SH-SY5Y (cell line): ENCODE measurements around the gene ENOX1.

Source experiments
- GATA2 ChIP-seq: IDR thresholded peaks from 2 replicates; pipeline ENCODE4 v1.6.1; 2011; ENCODE audit warnings: mild to moderate bottlenecking, low read depth, low read length
- GATA3 ChIP-seq: IDR thresholded peaks from 2 replicates; pipeline ENCODE4 v1.6.1; 2011; ENCODE audit warnings: low read depth, mild to moderate bottlenecking, low read length, moderate library complexity

The ENOX1 gene

DNA sequence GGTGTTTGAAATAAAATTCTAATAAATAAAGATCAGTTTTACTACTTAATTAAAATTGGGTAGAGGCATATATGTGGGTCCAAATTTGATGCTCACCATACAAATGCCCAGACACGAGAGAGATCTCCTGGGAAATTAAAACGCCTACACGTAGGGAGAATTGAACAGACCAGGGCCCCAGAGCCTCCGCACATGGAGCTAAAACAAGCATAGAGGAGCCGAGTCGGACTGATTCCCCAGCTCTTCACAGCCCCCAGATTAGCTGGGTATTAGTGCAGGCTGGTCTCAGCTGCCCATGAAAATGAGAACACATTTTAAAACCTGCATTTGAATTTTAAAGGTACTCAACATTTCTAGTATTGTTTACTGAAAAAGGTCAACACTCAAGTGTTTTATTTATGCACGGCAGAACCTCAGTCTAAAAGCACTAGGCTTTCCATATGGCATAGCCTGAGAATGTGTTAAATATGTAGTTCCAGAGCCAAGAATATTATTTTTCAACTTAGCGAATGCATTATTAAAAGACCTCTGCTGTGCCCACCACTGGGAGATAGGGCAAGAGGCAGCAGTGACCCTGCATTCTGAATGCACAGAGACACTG lies 344.8 kb downstream of the ENOX1 start:
- TF ChIP-seq GATA3 (no peak), GATA2 (no peak)

DNA sequence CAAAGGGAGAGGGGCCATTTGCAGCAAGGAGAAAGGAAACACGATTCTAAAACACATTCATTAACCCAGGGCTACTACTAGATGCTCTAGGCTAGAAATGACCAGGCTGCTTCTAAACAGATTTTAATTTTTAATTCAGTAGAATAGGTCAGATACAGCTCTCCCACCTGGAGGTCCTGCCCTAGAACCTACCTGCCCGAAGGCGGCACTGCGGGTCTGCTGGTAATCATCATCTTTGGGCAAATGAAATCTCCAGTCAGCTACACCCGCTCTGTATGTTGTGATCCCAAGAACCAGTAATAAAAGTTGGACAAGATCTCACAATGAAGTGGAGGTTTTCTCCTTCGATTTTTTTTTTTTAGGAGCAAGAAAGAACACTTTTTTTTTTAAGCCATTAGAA lies 345.3 kb downstream of the ENOX1 start:
- no peak for TF ChIP-seq GATA2
- TF ChIP-seq GATA3: no peak

DNA sequence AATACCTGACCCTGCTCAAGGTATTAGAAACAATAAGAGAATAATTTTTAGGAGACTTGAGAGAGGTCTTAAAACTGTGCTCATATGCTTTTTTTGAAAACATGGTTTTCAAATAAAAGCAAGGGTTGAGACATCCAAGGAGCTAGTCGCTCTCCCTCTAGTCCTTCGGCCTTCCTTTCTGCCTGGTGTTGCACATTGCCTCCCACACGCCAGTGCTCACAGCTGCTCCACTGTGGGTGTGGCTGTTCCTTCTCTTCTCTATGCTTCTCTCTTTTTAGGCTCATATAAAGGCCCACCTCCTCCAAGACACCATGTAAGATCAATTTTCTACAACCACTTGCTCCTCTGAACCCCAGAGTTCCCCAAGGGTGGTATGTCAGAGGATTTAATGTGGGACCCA lies 352.6 kb downstream of the ENOX1 start:
- TF ChIP-seq GATA3: no peak
- no peak for TF ChIP-seq GATA2

DNA sequence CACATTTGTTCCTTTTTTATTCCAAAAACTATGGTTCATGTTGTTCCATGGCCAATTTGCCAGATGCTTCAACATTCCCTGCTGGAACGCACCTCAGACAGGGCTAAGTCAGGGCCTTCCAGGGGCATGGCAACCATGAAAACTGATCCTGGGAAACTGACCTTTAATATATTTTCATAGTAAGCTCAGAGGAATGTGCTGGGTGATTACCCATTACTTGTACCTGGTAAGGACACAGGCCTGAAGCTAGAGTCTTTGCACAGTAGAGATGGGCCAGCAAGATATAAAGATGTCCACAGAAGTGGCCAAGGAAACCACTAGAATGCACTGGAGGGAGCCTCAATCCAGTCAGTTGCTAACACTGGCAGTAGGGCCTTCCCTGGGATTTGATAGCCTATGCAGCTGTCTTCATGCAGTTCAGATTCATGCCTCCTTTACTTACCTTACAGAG lies 353.1 kb downstream of the ENOX1 start:
- TF ChIP-seq GATA3 (no peak), GATA2 (no peak)

GRCh38 chr13:43432958-43433357 lies 353.8 kb downstream of the ENOX1 start:
- no peak for TF ChIP-seq GATA2

GRCh38 chr13:43431841-43432240 lies 354.9 kb downstream of the ENOX1 start:
- no peak for TF ChIP-seq GATA2
- TF ChIP-seq GATA3: no peak

DNA sequence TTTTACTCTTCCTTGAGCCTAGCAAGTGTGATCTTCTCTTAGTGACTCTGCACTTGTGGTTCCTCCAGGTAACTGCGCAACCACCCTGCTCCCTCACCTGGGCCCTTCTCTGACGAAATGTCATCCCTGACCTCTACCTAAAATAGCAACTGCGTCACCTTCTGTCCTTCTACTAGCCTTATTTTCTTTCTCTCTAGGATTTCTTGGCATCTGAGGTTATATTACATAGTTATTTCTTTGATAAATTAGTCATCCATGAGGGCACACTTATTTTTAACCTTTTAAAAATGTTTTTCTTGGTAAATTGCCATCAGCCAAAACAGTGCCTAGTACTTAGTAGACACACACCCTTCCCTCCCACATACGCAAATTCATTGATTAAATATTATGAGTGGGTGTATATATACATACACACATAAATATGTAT lies 355.5 kb downstream of the ENOX1 start:
- TF ChIP-seq GATA2: no peak
- TF ChIP-seq GATA3: no peak

DNA sequence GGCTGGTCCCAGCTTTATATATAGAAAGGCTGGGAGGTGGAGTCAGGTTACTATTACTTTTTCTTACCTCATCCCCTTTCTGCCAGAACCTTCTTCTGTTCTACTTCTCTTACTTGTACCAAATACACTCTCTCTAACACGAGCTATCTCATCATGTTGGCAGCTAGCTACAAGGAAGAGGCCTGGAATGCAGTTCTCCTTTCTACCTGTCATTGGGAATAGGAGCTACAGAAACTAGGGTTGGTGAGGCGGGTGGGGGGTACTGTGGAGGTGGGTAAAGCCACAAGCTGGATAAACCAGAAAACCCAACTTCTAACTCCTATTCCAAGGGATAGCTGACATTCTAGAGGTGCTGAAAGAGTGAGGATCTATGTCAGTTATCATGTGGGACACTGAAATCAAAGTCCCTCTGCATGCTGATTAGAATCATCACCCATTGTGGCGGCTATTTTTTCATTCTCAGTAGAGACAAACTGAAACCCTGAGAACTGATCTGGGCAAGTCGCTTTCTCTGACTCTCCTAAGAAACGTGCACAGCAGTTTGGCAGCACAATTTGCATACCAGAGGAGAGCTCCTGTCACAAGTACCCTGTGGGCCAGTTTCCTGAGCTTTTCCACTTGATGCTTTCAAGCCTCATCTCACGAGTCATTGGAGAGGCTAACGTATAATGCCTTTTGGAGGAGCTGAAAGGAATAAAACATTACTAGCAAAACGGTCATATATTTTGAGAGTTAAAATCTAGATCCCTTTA lies 358.1 kb downstream of the ENOX1 start:
- no peak for TF ChIP-seq GATA3
- no peak for TF ChIP-seq GATA2

- TF ChIP-seq GATA2 (no peak), GATA3 (no peak)
Observed at GRCh38 chr13:43426355-43426754, 360.4 kb downstream of the ENOX1 start.

DNA sequence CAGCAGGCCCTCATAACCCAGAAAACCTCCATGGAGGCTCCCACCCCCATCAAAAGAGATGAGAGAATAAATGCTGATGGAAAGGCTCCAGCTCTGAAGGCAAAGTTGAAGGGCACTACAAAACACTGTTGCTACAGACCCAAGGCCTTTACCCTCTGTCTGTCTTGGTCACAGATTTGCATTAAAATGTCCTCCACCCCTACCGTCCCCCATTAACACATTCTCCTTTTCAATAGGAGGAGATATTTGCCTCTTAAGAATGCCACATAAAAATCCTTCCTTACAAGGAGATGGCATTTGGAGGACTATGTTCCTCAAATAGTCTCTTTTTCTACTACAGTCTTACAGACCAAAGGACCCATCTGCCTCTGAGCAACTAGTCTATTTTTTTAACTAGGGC lies 361.5 kb downstream of the ENOX1 start:
- TF ChIP-seq GATA2 (no peak), GATA3 (no peak)

- TF ChIP-seq GATA3 (no peak), GATA2 (no peak)
Observed at GRCh38 chr13:43424412-43424811, 362.4 kb downstream of the ENOX1 start.

DNA sequence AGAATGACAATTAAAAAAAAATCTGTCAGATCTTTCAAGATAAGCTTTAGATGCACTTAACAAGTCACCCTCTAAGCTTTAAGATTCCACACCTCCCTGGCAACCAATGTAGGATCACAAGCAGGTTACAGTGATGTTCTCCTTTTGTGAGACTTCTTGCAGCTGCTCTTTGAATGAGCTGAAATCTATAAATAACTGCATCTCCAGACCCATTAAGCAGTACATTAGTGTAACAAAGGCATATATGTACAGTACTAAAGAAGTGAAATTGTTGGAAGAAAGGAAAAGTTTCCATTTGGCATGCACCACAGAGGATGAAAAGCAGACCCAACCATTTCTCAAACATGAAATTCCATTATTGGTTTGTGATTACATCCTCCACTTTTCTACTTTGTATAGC lies 364.7 kb downstream of the ENOX1 start:
- TF ChIP-seq GATA2: no peak
- no peak for TF ChIP-seq GATA3

DNA sequence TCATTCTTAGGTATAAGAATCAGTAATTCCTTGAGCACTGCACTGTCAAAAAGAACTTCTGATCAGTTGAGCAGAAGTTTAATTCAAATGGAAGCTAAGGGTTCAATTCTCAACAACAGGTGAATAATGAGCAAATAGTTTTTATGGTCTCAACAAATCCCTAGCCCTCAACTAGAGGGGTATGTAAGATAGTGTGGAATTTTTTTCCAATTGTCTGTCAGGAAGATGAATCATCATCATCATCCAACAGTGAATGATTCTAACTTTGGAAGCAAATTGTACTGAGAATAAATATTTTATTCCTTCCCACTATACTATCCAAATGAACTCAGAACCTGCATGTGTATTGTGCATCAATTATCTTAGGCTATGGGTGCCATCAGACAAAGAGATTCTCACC lies 372.7 kb downstream of the ENOX1 start:
- no peak for TF ChIP-seq GATA2
- no peak for TF ChIP-seq GATA3

GRCh38 chr13:43411741-43412140 lies 375.0 kb downstream of the ENOX1 start:
- no peak for TF ChIP-seq GATA3
- TF ChIP-seq GATA2: no peak

- no peak for TF ChIP-seq GATA3
Observed at GRCh38 chr13:43411211-43411610, 375.6 kb downstream of the ENOX1 start.

GRCh38 chr13:43408274-43408673 lies 378.5 kb downstream of the ENOX1 start:
- TF ChIP-seq GATA3 (no peak), GATA2 (no peak)
